ENCODE results near the gene ABCC10.
A peak's percentile ranks its signal among the peaks of the same experiment; 100 is the strongest.
"Not testable (repeated sequence)": the region's sequence is repeated elsewhere in the genome, so short reads cannot be mapped to it uniquely, and the experiment has no call there.

ABCC10 gene

DNA sequence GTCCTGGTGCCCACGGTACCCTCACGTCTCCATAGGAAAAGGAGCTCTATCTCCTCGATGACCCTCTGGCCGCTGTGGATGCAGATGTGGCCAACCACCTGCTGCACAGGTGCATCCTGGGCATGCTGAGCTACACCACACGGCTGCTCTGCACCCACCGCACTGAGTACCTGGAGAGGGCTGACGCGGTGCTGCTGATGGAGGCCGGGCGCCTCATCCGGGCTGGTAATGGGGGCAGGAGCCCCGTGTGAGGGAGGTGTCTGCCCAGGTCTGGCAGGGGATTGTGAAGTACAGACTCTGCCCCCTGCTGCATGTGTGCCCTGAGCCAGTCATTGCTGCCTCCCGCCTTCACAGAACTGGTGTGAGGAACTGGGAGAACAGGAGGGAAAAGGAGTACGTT lies 15.6 kb downstream of the ABCC10 start:
- no peak for DNase-seq (ENCODE audit: low read depth, low spot score)

DNA sequence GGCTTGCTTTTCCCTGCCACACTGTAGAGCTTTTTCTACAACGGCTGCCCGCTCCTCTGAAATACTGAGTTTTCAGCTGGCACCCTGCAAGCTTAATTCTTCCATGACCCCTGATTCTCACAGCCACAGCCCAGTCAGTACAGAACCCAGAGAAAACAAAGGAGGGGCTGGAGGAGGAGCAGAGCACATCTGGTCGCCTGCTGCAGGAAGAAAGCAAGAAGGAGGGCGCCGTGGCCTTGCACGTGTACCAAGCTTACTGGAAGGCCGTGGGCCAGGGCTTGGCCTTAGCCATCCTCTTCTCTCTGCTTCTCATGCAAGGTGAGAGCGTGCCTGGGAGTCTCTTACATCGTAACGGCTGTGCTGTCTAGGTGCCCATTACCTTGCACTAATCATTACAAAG lies 16.7 kb downstream of the ABCC10 start:
- DNase-seq (ENCODE audit: low read depth, low spot score): no peak

DNA sequence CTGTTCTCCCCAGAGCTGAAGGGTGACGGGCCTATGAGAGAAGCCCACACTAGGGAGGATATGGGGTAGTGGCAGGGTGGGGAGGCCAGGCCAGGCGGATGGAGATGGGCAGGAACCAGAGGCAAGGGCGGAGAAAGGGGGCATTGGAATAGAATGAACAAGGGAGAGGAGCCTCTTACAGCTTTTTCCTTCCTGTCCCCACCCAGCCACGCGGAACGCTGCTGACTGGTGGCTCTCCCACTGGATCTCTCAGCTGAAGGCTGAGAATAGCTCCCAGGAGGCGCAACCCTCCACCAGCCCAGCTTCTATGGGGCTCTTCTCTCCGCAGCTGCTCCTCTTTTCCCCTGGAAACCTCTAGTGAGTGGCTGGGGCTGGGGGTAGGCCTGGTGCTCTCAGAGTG lies 17.2 kb downstream of the ABCC10 start:
- DNase-seq (ENCODE audit: low read depth, low spot score): no peak

DNA sequence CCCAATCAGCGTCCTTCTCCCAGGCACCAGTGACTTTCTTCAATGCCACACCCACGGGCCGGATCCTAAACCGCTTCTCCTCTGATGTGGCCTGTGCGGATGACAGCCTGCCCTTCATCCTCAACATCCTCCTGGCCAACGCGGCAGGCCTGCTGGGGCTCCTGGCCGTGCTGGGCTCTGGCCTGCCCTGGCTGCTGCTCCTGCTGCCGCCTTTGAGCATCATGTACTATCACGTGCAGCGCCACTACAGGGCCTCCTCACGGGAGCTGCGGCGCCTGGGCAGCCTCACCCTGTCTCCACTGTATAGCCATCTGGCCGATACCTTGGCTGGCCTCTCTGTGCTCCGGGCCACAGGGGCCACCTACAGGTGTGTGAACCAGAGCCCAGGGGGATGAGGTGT lies 18.2 kb downstream of the ABCC10 start:
- no peak for DNase-seq (ENCODE audit: low read depth, low spot score)

DNA sequence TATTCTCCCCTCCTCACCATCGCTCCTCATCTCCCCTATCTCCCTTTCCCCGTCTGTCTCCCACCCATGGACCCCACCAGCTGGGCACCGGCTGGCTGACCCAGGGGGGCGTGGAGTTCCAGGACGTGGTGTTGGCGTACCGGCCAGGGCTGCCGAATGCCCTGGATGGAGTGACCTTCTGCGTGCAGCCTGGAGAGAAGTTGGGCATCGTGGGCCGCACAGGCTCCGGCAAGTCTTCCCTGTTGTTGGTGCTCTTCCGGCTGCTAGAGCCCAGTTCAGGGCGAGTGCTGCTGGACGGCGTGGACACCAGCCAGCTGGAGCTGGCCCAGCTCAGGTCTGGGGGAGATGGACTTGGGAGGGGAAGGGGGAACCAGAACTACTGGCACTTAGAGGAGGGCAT lies 20.3 kb downstream of the ABCC10 start:
- no peak for DNase-seq (ENCODE audit: low read depth, low spot score)

DNA sequence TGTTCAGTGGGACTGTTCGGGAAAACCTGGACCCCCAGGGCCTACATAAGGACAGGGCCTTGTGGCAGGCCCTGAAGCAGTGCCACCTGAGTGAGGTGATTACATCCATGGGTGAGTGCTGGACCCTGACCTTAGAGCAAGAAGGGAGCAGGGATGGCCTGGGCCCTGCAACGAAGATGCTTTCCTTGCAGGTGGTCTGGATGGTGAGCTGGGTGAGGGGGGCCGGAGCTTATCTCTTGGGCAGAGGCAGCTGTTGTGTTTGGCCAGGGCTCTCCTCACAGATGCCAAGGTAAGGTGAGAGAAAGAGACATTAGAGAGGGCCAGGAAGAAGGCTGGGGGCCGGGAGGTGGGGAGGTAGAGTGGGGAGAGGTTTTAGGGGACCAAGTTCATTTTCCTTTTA lies 21.6 kb downstream of the ABCC10 start:
- DNase-seq (ENCODE audit: low read depth, low spot score): no peak

DNA sequence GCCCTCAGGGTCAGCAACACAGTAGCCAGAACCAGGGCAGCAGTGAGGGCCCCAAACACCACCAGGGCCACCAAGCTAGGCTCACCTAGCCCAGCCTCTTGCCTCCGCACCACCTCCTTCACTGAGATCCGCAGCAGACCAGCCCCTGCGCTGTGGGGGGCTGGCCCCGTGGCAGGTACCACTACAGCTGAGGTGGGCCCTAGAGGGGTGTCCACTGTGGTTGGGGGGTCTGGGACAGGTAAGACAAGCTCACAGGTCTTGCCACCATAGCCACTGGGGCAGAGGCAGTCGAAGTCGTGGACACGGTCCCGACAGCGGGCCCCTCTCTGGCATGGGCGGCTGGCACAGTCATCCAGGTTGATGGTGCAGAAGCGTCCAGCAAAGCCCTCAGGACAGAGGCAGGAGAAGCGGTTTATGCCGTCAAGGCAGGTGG lies 23.4 kb downstream of the ABCC10 start:
- DNase-seq (ENCODE audit: low read depth, low spot score): no peak

DNA sequence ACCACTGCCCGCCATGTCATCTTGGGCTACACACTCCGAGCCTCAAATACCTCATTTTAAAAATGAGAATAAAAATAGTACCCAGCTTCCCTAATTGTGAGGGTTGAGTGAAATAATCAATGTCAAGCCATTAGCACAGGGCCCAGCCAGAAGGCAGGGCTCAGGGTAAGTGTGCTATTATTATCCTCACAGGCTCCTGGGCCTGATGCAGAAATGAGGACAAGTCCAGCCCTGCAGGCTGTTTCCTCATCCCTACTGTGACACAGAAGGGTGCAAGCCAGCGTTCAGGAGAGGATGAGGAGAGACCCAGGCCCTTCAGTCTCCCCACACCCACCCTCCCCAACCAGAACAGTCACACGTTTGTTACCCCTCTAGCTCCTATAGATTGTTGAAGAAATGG lies 24.0 kb downstream of the ABCC10 start:
- no peak for DNase-seq (ENCODE audit: low read depth, low spot score)

DNA sequence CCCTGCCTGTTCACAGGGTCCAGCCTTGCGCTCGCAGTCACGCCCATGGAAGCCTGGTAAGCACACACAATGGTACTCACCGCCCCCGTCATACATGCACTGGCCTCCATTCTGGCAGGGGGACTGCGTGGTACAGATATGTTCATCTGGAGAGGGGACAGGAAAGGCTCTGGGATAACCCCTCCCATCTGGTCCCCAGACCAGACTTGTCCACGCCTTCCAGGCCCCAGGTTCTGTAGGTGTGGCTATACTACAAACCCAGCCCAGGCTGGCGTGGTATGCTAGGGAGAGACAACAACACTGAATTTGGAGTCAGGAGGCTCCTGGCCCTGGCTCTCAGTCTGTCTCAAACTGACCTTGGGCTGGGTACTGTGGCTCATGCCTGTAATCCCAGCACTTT lies 24.6 kb downstream of the ABCC10 start:
- no peak for DNase-seq (ENCODE audit: low read depth, low spot score)

DNA sequence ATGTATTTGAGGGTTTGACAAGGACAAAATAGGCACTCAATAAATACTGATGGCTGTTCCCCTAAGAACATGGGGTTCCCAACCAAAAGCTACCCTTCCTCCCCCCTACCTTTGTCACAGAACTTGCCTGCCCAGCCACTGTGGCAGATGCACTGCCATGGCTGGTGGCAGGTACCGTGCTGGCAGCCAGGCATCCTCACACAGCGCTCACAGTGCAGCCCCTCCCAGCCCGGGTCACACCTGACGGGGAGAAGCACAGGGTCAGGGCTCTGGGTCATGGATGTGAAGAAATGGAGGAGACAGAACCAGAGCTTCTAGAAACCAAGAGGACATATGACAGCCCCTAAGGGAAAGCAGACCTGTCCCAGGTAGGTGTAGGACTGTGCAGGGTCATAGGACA lies 25.6 kb downstream of the ABCC10 start:
- DNase-seq (ENCODE audit: low read depth, low spot score): no peak

DNA sequence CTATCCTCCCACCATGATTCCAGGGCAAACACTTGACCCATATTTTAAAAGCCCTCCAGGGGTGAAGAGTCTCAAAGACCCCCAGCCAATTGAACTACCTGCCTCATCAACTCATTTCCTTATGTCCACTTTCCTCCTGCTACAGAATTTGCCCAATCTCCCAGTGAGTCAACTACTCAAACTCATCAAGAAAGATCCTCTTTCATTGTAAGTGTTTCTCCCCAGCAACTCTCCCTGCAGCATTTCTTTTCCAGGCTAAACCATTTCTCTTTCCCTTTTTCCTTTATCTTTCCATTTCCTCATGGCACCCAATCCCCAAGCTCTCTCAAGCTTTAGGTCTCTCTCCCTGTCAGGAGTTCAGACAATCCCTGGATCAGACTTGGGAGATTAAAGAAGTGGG lies 26.5 kb downstream of the ABCC10 start:
- no peak for DNase-seq (ENCODE audit: low read depth, low spot score)

DNA sequence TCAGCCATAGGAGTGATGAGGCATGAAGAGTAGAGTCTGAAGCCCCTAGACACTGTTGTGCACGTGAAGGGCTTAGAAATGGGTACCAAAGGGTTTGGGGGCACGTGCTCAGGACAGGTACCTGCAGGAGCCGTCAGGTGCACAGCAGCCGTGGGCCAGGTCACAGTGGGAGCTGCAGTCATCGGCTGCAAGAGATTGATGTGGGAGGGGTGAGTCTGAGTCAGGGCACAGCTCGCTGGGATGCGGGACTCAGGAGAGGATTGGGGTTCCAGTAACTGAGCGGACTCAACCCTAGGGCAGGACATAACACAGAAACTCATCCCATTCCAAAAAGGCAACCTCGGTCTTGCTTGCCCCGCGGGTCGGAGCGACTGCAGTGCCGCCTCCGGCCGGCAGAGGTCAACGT lies 27.0 kb downstream of the ABCC10 start:
- DNase-seq (ENCODE audit: low read depth, low spot score): no peak

DNA sequence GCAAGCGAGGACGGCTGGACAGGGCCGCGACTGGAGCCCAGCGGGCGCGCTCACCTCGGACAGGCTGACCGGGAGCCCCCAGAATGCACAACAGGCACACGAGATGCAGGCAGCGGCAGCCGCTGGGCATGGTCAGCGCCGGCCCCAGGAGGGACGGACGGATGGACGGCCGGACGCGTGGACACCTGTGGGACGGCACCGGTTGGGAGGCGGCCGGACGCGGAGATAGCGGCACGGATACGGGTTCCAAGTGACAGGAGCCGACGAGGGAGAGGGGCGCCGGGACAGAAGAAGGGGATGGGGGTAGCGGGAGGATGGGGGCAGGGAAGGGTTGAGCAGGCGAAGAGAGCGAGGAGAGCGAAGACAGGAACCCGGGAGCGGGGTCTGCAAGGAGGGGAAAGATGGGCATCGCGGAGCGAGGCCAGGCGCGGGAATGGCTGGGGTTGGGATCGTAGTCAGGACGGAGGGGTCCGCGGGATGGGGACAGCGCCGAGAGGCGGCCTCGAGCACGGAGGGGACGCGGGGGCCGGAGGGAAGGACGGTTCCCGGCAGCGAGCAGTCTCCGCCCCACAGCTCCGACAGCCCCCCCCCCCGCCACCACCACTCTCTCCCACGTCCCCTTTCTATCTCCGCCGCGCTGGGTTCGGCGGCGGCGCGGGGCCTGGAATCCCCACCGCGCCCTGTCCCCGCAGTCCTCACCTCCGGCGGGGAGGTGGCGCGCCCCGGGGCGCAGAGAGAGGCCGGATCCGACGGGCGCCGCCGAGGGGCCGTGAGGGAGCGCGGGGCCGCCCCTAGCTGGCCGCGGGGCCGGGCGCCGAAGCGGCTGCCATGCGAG lies 27.6 kb downstream of the ABCC10 start:
- peak; percentile 45 for DNase-seq (ENCODE audit: low read depth, low spot score)

DNA sequence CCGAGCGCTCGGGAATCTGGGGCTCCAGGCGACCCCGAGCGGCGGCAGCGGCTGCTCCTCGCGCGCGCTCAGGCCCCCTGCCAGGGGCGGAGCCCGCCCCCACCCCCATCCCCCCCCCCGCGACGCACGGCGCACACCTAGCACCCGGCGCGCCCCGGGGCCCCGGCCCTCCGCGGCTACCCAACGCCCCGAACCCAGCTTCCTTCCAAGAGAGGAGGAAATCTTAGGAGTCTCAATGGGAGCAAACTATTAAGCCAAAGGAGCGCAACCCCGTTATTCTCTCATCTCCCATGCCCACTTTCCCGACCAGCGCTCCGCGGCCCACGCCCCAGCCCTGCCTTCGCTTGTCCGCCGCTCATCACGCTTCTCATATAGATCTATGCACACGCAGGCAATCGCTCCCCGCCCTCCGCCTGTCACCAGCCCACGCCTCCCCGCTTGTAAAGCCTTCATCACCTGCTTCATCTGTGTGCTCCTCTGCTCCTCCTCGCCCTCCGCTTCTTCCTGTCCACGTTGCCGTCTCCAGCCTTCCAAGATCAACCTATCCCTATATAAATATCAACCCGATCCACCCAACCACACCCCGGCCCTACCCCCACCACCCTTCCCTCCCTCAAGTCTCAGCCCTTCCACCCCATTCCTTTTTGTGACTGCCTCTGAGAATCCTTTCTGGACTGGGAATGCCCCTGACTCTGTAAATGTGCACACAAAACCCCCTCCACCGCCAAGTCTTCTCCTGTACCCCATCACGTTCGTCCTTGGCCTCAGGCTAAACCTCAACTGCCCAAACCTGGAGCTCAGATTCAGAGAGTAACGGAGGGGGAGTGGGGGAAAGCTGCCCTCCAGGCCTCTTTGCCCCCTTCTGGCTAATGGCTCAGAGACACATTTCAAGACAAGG lies 28.4 kb downstream of the ABCC10 start, which contains the start of gene DLK2:
Gene DLK2 (minus strand): TSS at position 18 of the 898 bp plus-strand sequence. CDS start 723 bp downstream, outside the sequence.
- DNase-seq (ENCODE audit: low read depth, low spot score): no peak

DNA sequence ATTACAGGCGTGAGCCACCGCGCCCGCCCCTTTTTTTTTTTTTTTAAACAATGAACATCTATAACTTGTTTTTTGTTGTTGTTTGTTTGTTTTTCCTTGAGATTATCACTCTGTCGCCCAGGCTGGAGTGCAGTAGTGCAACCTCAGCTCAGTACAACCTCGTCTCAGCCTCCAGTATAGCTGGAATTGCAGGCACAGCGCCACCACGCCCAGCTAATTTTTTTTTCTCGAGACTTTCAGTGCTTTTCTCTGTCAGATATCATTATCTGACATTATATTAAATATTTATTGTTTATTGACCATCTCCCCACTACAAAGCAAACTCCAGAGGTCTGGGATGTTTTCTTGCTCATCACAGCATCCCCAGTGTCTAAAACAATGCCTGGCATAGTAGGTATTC lies 30.3 kb downstream of the ABCC10 start:
- DNase-seq (ENCODE audit: low read depth, low spot score): no peak

DNA sequence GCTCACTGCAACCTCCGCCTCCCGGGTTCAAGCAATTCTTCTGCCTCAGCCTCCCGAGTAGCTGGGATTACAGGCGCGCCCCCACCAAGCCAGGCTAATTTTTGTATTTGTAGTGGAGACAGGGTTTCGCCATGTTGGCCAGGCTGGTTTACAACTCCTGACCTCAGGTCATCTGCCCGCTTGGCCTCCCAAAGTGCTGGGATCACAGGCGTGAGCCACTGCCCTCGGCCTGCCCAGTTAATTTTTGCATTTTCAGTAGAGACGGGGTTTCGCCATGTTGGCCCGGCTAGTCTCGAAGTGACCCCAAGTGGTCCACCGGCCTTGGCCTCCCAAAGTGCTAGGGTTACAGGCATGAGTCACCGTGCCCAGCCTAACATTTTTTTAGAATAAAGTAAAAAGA lies 30.8 kb downstream of the ABCC10 start:
- DNase-seq (ENCODE audit: low read depth, low spot score): not testable (repeated sequence)

DNA sequence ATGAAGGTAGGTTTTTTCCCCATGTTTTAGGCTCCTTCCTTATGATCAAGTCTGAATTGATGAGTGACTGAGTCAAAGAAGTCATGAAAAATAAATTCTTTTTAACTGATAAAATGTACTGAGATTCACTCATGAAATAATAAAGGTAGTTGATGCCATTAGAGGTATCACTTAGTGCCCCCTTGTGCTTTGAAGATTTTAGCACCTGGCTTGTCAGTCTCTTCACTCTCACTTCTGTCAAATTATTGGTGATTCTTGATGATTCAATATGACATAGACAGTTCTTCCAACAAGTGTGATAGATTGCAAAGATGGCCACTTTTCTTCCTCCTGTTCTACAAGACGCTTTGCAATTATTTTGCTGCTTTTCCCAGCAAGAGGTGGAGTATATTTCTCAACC lies 32.2 kb downstream of the ABCC10 start:
- DNase-seq (ENCODE audit: low read depth, low spot score): no peak

DNA sequence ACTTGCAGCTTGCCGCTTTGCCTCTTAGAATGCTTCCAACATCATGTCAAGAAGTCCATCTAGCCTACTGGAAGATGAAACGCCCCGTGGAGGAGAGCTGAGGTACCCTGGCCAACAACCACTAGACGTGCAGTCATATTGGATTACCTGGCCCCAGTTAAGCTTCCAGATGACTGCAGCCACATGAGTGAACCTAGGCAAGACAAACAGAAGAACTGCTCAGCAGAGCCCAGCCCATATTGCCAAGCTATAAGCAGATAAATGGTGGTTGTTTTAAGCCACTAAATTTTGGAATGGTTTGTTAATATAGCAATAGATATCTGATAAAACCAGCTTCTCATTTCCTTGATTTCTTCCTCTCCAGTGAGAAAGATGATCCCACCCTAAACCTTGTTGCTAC lies 32.7 kb downstream of the ABCC10 start:
- DNase-seq (ENCODE audit: low read depth, low spot score): no peak

DNA sequence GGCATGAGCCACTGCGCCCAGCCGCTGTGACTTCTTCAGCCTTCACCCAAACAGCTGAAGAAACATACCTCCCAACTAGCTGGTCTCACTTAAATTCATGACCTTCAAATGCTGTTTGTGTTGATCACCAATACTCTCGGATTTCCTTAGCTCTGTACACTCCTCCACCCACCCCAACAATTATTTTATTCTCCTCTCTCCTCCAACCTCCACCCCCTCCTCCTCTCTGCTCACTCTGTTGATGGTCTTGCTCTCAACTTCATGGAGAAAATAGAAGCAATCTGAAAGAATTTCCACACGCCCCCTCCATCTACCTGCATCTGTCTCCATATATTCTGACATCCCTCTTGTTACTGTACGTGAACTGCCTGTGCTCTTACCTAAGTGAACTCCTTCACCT lies 34.6 kb downstream of the ABCC10 start:
- DNase-seq (ENCODE audit: low read depth, low spot score): no peak

DNA sequence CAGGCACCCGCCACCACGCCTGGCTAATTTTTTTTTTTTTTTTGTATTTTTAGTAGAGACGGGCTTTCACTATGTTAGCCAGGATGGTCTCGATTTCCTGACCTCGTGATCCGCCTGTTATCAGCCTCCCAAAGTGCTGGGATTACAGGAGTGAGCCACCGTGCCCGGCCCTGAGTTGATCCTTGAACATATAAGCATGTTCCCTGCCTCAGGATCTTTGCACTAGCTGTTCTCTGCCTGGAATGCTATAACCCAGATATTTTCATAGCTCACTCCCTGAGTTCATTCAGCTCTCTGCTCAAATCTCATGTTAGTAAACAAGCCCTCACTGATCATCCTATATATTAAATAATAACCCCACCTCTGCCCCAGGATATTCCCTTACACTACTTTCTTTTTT lies 37.0 kb downstream of the ABCC10 start:
- DNase-seq (ENCODE audit: low read depth, low spot score): no peak

DNA sequence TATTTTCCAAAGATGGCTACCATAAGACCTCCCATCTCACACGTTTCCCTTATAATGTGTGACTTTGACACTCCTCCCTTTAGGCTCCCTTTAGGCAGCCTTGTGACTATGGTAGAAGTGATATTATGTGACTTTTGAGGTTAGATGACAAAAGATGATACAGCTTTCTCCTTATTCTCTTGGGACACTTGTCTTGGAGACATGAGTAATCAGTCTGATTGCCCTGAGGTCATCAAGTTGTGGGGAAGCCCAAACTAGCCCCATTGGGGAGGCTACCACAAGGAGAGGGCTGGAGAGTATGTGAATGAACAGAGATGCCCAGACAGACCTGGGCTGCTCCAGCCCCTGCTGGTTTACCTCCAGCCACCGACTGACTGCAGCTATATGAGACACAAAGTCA lies 38.6 kb downstream of the ABCC10 start:
- DNase-seq (ENCODE audit: low read depth, low spot score): no peak

DNA sequence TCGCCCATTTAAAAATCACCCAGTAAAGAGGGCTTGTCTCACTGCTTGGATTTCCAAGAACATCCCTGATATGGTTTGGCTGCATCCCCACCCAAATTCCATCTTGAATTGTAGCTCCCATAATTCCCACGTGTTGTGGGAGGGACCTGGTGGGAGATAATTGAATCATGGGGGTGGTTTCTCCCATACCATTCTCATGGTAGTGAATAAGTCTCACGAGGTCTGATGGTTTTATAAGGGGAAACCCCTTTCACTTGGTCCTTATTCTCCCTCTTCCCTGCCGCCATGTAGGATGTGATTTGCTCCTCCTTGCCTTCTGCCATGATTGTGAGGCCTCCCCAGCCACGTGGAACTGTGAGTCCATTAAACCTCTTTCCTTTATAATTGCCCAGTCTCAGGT lies 39.9 kb downstream of the ABCC10 start:
- DNase-seq (ENCODE audit: low read depth, low spot score): not testable (repeated sequence)

DNA sequence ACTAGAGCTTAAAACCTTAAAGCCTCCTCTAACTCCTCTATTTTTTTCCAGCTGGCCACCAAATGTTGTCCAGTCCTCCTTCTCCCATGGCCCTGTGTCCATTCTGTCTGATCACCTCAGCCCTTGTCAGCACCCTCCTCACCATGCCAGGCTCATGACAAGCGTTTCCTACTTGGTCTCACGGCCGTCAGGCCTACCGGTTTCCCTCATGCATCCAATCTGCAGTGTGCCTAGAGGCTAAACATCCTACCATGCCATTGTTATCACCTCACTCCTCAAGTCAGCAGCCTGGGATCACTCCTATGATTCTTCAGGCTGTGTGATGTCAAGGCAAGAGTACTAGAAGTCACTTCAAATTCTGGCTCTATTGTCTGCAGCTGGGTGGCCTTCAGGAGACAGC lies 40.4 kb downstream of the ABCC10 start:
- no peak for DNase-seq (ENCODE audit: low read depth, low spot score)
